Small intestine (tissue), 7 donors: Measurements from ENCODE around the gene SORCS1. TPM values are rescaled to one million over a fixed set of nuclear protein-coding genes. Genes with fewer than 3 reads are reported as not detected.
"Not testable (repeated sequence)": the region's sequence is repeated elsewhere in the genome, so short reads cannot be mapped to it uniquely, and the experiment has no call there.

Experiments
- DNase-seq, 2 donors: peaks; one replicate each; pipeline versions ENCODE4 v3.0.0 to v3.0.0-alpha.2; 2013
- FAIRE-seq: peaks from 2 replicates; lab custom pipeline; 2012; peaks lifted over from hg19 to GRCh38; lab: Jason Lieb, UNC
- H3K27ac ChIP-seq, 3 donors: one replicate each; pipeline ENCODE4 v1.5.1; 2013; ENCODE audit warnings: low read length in 2 of 3, mild to moderate bottlenecking in 2 of 3, control low read depth in 1 of 3, inconsistent platforms in 1 of 3, low read depth in 1 of 3, moderate library complexity in 1 of 3
- H3K27me3 ChIP-seq, 3 donors: one replicate each; pipeline ENCODE4 v1.6.1; 2013; ENCODE audit warnings: low read length in 3 of 3, inconsistent platforms in 1 of 3; ENCODE audit not compliant: control insufficient read depth in 3 of 3, insufficient read depth in 3 of 3
- H3K36me3 ChIP-seq, 3 donors: one replicate each; pipeline ENCODE4 v1.6.1; 2013; ENCODE audit warnings: low read length in 3 of 3, inconsistent platforms in 1 of 3, low read depth in 1 of 3, mild to moderate bottlenecking in 1 of 3, moderate library complexity in 1 of 3; ENCODE audit not compliant: control insufficient read depth in 3 of 3, insufficient read depth in 2 of 3
- H3K4me1 ChIP-seq, 3 donors: one replicate each; pipeline ENCODE4 v1.6.1; 2013; ENCODE audit warnings: low read length in 2 of 3, inconsistent platforms in 1 of 3, low read depth in 1 of 3, mild to moderate bottlenecking in 1 of 3, moderate library complexity in 1 of 3; ENCODE audit not compliant: control insufficient read depth in 3 of 3, insufficient read depth in 2 of 3
- H3K4me3 ChIP-seq, 3 donors: one replicate each; pipeline ENCODE4 v1.5.1; 2013; ENCODE audit warnings: low read length in 3 of 3, control low read depth in 1 of 3, inconsistent platforms in 1 of 3, low read depth in 1 of 3, mild to moderate bottlenecking in 1 of 3, moderate library complexity in 1 of 3
- H3K9me3 ChIP-seq, 2 donors: one replicate each; pipeline ENCODE4 v1.6.1; 2013; ENCODE audit warnings: low read depth in 1 of 2, low read length in 1 of 2; ENCODE audit not compliant: control insufficient read depth in 2 of 2, insufficient read depth in 1 of 2
- WGBS, 3 donors: extraction: QIAGEN DNeasy Blood & Tissue Kit; methylation state at CpG; one replicate each; pipeline ENCODE4 v1.1.7; 2013; 5-methylcytosine and 5-hydroxymethylcytosine counted together
- polyA plus RNA-seq, 4 donors: library from polyadenylated mRNA; stranded (reverse) in 3 of 4; unstranded in 1 of 4; fragments of 200-250 nt in 3 of 4; fragments of 120-200 nt in 1 of 4; gene quantifications; one replicate each; pipeline versions ENCODE4 v1.2.1 to v1.2.3, GENCODE V29; 2013
- donor health status: healthy with polysubstance abuse.
- donor health status: control.
- donor health status: control.
- donor health status: Bipolar disorder and iron deficiency.
- donor health status: healthy.

SORCS1 gene
- polyA plus RNA-seq, 4 donors, result under 0.01 to 1.4 (median 1.3) TPM; not detected in 1

- Histone ChIP-seq H3K27ac (no peak overlapping the region), H3K36me3 (no peaks in the 10 kb centered on the region), H3K4me1 (no peaks in the 10 kb centered on the region), H3K9me3 (no peaks in the 10 kb centered on the region), H3K4me3 (no peak overlapping the region), H3K27me3 (no peaks in the 10 kb centered on the region)
- WGBS, 3 donors, result 68 to 75% (median 74%) methylated on average over 2 of the region's 2 CpGs
- no peak for DNase-seq
- no peak for FAIRE-seq
Measured at GRCh38 chr10:107028236-107028635, 136.3 kb downstream of the SORCS1 start.

- no peak for DNase-seq
- Histone ChIP-seq H3K36me3 (no peaks in the 10 kb centered on the region), H3K4me3 (no peak overlapping the region), H3K4me1 (no peaks in the 10 kb centered on the region), H3K9me3 (no peaks in the 10 kb centered on the region), H3K27ac (no peak overlapping the region), H3K27me3 (no peaks in the 10 kb centered on the region)
- 31 to 48% (median 41%) methylated on average over 4 of the region's 4 CpGs for WGBS, 3 donors
- no peak for FAIRE-seq
Measured at GRCh38 chr10:107025676-107026075, 138.8 kb downstream of the SORCS1 start.

DNA sequence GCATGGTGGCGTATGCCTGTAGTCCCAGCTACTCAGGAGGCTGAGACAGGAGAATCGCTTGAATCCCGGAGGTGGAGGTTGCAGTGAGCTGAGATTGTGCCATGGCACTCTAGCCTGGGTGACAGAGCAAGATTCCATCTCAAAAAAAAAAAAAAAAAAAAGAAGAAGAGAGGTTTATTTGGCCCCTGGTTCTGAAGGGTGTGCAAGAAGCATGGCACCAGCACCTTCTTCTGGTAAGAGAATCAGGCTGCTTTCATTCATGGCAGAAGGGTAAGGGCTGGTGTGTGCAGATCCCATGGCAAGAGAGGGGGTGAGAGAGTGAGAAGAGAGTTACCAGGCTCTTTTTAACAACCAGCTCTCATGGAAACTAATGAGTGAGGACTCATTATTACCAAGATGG is 140.5 kb downstream of the SORCS1 start:
- not testable (repeated sequence) for H3K27ac ChIP-seq, H3K27me3 ChIP-seq, FAIRE-seq, H3K36me3 ChIP-seq, H3K9me3 ChIP-seq, H3K4me1 ChIP-seq, H3K4me3 ChIP-seq, DNase-seq
- 92 to 95% (median 95%) methylated on average over 3 of the region's 3 CpGs for WGBS, 3 donors

- H3K36me3 ChIP-seq, result no peaks in the 10 kb centered on the region
- 73 to 80% (median 73%) methylated on average over 6 of the region's 6 CpGs for WGBS, 3 donors
- DNase-seq, result no peak
- no peaks in the 10 kb centered on the region for H3K27me3 ChIP-seq
- H3K27ac ChIP-seq, result no peak overlapping the region
- H3K9me3 ChIP-seq, result no peaks in the 10 kb centered on the region
- H3K4me1 ChIP-seq, result no peaks in the 10 kb centered on the region
- FAIRE-seq, result no peak
- no peak overlapping the region for H3K4me3 ChIP-seq
Measured at GRCh38 chr10:107022600-107023354, 141.7 kb downstream of the SORCS1 start.

- no peaks in the 10 kb centered on the region for H3K9me3 ChIP-seq
- no peaks in the 10 kb centered on the region for H3K36me3 ChIP-seq
- 54 to 70% (median 57%) methylated on average over 2 of the region's 2 CpGs for WGBS, 3 donors
- H3K4me3 ChIP-seq, result no peak overlapping the region
- H3K27me3 ChIP-seq, result no peaks in the 10 kb centered on the region
- no peaks in the 10 kb centered on the region for H3K4me1 ChIP-seq
- no peak for FAIRE-seq
- H3K27ac ChIP-seq, result no peak overlapping the region
- DNase-seq, result no peak
Measured at GRCh38 chr10:107019154-107019553, 145.4 kb downstream of the SORCS1 start.

DNA sequence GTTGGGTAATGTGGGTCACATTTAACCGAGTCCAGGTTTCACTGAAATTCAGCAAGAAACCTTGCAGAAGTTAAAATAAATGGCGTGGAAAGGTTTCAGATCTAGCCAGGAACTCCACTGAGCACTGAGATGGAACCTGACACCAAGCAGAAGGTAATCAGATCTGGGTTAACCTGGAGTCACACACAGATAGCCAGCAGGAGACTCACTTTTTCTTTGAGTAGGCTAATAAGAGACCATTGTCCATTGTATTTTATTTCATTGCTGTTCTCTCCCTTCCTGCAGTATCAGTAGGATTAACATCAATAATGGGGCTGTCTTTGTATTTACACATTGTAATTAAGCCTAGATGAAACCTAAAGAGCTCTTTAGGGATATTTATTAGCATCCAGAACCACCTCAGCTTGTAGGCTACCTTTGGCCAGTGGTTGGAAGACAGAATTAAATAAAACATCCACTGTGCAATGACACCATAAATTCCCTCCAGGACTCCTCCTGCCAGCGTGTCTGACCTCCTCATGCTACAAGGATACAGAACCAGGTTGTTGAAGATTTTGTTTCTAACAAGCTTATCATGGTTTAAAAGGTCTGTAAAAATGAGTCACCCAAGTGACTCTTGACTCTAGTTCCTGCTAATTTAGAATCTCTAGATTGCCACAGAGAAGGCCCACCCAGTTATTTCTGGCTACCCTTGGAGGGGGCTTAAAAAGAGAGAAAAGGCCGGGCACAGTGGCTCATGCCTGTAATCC is 151.1 kb downstream of the SORCS1 start:
- no peak for DNase-seq
- WGBS, 3 donors, result 41 to 65% (median 45%) methylated on average over 4 of the region's 4 CpGs
- Histone ChIP-seq H3K9me3 (no peaks in the 10 kb centered on the region), H3K27me3 (no peaks in the 10 kb centered on the region), H3K27ac (no peak overlapping the region), H3K4me3 (no peak overlapping the region), H3K36me3 (no peaks in the 10 kb centered on the region), H3K4me1 (no peaks in the 10 kb centered on the region)
- no peak for FAIRE-seq

GRCh38 chr10:107011992-107012391 is 152.5 kb downstream of the SORCS1 start:
- DNase-seq (no peak), FAIRE-seq (no peak)
- Histone ChIP-seq H3K4me1 (no peaks in the 10 kb centered on the region), H3K27me3 (no peaks in the 10 kb centered on the region), H3K36me3 (no peaks in the 10 kb centered on the region), H3K4me3 (no peak overlapping the region), H3K9me3 (peaks cover 0 to 3% of the 10 kb centered on the region in 2 donors), H3K27ac (no peak overlapping the region)
- WGBS, 3 donors, result 61 to 80% (median 63%) methylated on average over 3 of the region's 3 CpGs

DNA sequence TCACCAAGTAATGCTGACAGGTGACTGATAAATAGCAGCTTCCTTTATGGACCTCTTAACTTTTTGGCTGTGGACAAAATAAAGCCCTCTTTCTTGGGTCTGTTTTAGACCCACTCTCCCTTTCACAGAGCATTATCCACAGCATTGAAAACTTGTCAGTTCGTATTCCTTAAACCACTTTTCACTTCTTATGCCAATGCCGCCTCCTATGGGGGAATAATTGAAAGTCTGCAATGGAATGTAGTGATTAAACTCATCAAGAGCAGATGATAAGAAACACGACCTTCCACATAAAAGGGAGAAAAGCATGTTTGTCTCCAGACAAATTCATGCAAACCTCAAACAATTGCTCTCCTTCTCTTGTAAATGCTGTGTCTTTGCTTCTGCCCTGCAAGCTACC is 153.4 kb downstream of the SORCS1 start:
- H3K9me3 ChIP-seq, result peaks cover 0 to 3% of the 10 kb centered on the region in 2 donors
- H3K4me1 ChIP-seq, result no peaks in the 10 kb centered on the region
- H3K27me3 ChIP-seq, result no peaks in the 10 kb centered on the region
- DNase-seq (no peak), FAIRE-seq (no peak)
- no peak overlapping the region for H3K27ac ChIP-seq
- 31 to 53% (median 44%) methylated on average over 3 of the region's 3 CpGs for WGBS, 3 donors
- H3K4me3 ChIP-seq, result no peak overlapping the region
- H3K36me3 ChIP-seq, result no peaks in the 10 kb centered on the region
